ENCODE measurements around the gene SYT8. TPM values are rescaled to one million over a fixed set of nuclear protein-coding genes. Genes with fewer than 3 reads are reported as not detected.

Gene SYT8
- total RNA-seq, 1 donor from 2014 or later, result not detected

DNA sequence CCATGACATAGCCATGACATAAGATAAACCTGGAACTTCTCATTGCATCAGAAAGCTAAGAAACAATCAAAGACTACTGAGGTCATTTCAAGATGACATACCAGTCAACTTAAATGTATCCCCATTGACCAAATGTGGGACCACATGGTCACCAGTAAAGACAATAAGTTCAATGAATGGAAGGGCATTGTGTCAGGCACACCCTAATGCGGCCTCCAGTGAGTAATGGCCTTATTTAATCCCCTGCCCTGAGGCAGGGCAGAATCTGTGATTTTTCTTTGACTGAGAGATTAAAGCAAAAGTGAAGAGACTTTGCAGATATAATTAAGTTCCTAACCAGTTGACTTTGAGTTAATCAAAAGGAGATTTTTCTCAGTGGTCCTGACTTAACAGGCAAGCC lies 17.3 kb upstream of the SYT8 start:
- intact Hi-C loops (cut with micrococcal nuclease), result no loop called here

GRCh38 chr11:1819074-1819473 lies 15.7 kb upstream of the SYT8 start:
- intact Hi-C loops (cut with micrococcal nuclease), result no loop called here

- intact Hi-C loops (cut with micrococcal nuclease), result no loop called here
These were observed 14.1 kb upstream of the SYT8 start for GRCh38 chr11:1820463-1821325.

GRCh38 chr11:1821562-1821961 lies 13.2 kb upstream of the SYT8 start:
- intact Hi-C loops (cut with micrococcal nuclease), result no loop called here

DNA sequence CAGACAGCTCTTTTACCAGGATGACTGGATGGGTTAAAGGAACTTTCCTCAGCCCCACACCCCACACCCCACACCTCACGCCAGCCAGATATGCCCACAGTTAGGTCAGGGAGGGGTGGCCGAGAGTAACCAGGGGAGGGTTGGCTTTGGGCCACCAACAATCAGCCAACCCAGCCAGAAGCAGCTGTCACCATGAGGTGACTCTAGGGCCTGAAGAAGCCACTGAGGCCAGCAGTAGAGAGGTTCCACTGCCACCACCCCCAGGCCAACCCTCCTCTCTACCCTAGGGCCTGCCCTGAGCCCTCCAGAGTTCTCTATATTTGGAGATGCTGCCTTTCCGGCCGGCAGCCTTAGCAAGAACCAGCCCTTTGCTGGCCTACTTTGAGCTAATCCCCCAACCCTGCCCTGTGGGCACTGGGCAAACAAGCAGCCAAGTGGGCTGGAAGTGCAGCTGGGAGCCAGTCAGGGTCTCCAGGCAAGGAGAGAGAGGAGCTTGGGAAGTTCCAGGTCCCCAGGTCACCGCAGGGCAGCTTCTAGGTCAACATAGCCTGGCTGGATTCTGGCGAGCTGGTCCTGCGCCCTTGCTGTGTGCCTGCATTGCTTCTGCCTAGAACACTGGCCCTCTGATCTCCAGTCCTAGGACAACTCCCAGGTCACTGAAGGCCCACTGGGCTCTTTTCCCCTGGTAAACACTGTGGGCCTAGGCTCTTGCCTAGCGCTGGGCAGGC lies 12.0 kb upstream of the SYT8 start:
- intact Hi-C loops (cut with micrococcal nuclease), result no loop called here

- intact Hi-C loops (cut with micrococcal nuclease), result no loop called here
These were observed 11.2 kb upstream of the SYT8 start for GRCh38 chr11:1823376-1824220.

DNA sequence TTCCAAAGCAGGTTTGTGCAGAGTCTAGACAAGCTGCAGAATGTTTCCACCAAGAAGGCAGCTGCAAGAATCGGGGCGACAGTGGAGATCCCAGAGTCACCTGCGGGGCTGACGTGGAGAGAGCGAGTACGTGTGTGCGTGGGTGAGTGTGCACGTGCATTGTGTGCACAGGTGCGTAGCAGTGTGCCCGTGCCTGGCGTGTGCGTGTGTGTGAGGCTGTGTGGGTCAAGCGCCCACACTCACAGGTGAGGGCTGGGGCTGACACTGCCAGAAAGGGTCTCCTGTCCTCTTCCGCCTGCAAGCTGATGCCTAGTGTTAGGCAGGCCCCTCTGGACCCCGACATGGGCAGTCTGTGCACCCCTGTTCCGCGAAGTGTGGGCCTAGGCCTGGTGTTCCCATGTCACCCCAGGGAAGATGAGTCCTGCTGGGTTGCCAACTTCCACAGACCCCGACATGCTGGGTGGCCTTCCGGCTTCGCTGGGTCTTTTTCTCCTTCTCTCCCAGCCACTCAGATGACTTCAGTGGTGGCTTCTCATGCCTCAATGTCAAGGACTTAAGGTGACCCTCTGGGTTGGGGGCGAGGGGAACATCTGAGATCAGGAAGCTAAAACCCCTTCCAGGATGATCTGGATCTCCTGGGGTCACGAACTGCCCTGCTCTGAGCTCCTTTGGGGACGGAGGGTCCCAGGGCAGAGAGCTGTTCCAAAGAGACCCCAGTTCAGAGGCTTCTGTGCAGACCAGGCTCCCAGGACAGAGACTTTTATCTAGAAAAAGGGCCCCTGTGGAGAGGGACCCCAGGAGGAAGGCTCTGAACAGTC lies 10.4 kb upstream of the SYT8 start:
- intact Hi-C loops (cut with micrococcal nuclease), result no loop called here

GRCh38 chr11:1825039-1825740 lies 9.6 kb upstream of the SYT8 start:
- intact Hi-C loops (cut with micrococcal nuclease), result no loop called here

- intact Hi-C loops (cut with micrococcal nuclease), result no loop called here
These were observed 8.9 kb upstream of the SYT8 start for GRCh38 chr11:1825785-1826451.

DNA sequence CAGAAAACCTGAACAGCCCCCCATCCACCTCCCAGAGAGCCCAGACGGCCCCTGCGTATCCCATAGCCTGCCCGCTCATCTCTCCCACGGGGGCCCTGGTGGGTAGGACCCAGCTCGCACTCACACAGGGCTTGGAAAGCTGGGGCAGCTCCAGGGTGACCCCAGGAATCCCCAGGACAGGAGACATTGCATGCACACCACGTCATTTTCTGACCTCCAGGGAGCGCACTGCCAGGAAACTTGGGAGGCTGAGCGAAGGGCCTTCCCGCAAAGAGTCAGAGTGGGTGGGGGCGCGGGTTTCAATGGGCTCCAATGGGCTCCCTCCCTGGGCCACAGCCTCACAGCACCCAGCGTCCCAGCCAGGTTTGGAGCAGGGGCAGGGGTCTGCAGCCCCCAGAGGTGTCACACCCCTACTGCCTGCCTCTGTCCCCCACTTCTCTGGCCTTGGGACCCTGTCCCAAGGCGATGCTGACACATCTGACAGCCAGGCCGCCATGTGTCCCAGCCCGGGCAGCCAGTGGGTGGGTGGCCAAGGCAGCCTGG lies 8.2 kb upstream of the SYT8 start:
- intact Hi-C loops (cut with micrococcal nuclease), result no loop called here

DNA sequence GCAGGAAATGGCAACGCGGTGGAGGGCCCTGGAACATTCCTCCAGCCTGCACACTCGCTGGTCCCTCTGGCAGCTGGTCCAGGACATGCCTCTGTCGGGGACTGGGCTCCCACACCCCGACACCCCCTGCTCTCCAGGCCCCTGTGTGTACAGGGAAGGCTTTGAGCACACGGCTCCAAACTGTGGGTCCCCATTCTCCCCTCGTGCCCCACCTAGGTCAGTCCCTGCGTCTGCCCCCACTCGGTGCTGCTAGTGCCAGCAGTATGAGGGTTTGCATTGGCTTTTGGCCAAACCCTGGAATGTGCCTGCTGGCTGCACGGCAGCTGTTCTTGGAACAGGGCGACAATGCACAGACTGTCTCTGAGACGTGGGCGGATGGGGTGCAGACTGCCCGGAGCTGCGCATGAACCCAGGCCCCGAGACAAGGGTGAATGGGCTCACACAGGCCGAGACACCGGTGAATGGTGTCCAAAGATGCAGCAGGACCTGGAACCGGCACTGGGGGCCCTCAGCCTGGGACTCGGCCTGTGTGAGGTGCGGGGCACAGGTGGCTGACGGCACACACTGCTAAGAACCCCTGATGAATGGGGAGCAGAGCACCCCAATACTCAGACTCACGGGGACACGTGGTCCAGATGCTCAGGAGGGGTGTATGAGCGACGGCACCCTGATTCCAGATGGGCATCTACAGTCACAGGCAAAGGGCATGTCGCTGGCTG lies 7.5 kb upstream of the SYT8 start:
- intact Hi-C loops (cut with micrococcal nuclease), result no loop called here

GRCh38 chr11:1827931-1828330 lies 6.9 kb upstream of the SYT8 start:
- intact Hi-C loops (cut with micrococcal nuclease), result no loop called here

DNA sequence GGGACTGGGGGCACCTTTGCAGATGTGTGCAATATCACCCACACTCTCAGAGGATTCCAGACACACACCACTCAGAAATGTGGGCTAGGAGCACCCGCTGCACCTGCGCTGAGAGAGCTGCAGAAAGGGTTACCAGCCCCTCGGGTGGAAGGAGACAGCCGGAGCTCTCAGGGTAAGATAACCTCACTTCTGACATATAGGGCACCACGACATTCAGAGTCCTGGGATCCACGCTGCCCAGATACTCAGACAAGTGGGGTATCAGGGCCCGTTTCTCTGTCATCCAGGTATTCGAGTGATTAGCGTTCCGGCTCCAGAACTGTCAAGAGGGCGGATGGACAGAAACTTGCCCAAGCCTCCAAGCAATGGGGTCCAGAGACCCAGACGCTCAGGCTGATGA lies 6.2 kb upstream of the SYT8 start:
- intact Hi-C loops (cut with micrococcal nuclease), result no loop called here

- intact Hi-C loops (cut with micrococcal nuclease), result no loop called here
These were observed 5.6 kb upstream of the SYT8 start for GRCh38 chr11:1829039-1829820.

DNA sequence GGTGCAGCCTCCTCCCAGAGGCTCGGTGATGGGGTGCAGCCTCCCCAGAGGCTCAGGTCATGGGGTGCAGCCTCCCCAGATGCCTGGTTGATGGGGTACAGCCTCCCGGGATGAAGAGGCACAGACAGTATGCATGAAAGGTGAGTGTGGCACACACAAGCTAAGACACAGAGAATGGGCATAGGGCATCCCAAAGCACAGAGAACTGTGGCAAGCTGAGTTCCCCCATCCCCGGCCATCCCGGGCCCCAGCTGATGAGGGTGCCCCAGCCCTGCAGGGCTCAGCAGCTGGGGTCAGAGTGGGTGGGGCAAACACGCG lies 4.8 kb upstream of the SYT8 start:
- intact Hi-C loops (cut with micrococcal nuclease), result loop anchor here (10.0 kb wide), 1 partner anchor 75 kb away; the partner anchor contains the start of gene IFITM10

- intact Hi-C loops (cut with micrococcal nuclease), result loop anchor here (10.0 kb wide), 1 partner anchor 76 kb away; the partner anchor contains the start of gene IFITM10
These were observed 4.2 kb upstream of the SYT8 start for GRCh38 chr11:1830322-1831223.

Data from T-helper 2 cell treated with Interferon-gamma antibody and Interleukin-4, amounts not matched to agents 100 ng/mL and 5 ng/mL, for 36 hours (primary cell).